ENCODE data around the gene FCRL4.
"Not testable (repeated sequence)": the region's sequence is repeated elsewhere in the genome, so short reads cannot be mapped to it uniquely, and the experiment has no call there.

Gene FCRL4

GRCh38 chr1:157577420-157577819, 20.5 kb downstream of the FCRL4 start:
- no peak for DNase-seq (ENCODE audit: low spot score in 2 of 2)
- Mint-ChIP-seq H3K9me3 (no peaks in the 10 kb centered on the region), H3K4me1 (no peaks in the 10 kb centered on the region), H3K4me3 (no peak overlapping the region), H3K36me3 (no peaks in the 10 kb centered on the region), H3K27ac (no peak overlapping the region)
- no peak for ATAC-seq

- no peaks in the 10 kb centered on the region for H3K4me1 Mint-ChIP-seq
- no peak overlapping the region for H3K27ac Mint-ChIP-seq
- H3K4me3 Mint-ChIP-seq, result no peak overlapping the region
- DNase-seq (ENCODE audit: low spot score in 2 of 2) (no peak), ATAC-seq (no peak)
- H3K9me3 Mint-ChIP-seq, result no peaks in the 10 kb centered on the region
- no peaks in the 10 kb centered on the region for H3K36me3 Mint-ChIP-seq
These were observed 22.1 kb downstream of the FCRL4 start for GRCh38 chr1:157575744-157576143.

- Mint-ChIP-seq H3K9me3 (no peaks in the 10 kb centered on the region), H3K36me3 (no peaks in the 10 kb centered on the region), H3K27ac (no peak overlapping the region), H3K4me3 (no peak overlapping the region), H3K4me1 (no peaks in the 10 kb centered on the region)
- DNase-seq (ENCODE audit: low spot score in 2 of 2), result no peak
- ATAC-seq, result no peak
These were observed 23.0 kb downstream of the FCRL4 start for GRCh38 chr1:157574836-157575235.

- Mint-ChIP-seq H3K4me1 (no peaks in the 10 kb centered on the region), H3K4me3 (no peak overlapping the region), H3K27ac (no peak overlapping the region), H3K36me3 (no peaks in the 10 kb centered on the region), H3K9me3 (no peaks in the 10 kb centered on the region)
- ATAC-seq (no peak), DNase-seq (ENCODE audit: low spot score in 2 of 2) (no peak)
These were observed 31.2 kb downstream of the FCRL4 start for GRCh38 chr1:157566484-157567300.

GRCh38 chr1:157562515-157562914, 35.4 kb downstream of the FCRL4 start:
- H3K36me3 Mint-ChIP-seq, result no peaks in the 10 kb centered on the region
- H3K4me3 Mint-ChIP-seq, result no peak overlapping the region
- no peak for DNase-seq (ENCODE audit: low spot score in 2 of 2)
- H3K4me1 Mint-ChIP-seq, result no peaks in the 10 kb centered on the region
- no peaks in the 10 kb centered on the region for H3K9me3 Mint-ChIP-seq
- ATAC-seq, result no peak
- peak overlapping the region; percentile 11 for H3K27ac Mint-ChIP-seq

GRCh38 chr1:157558119-157558518, 39.8 kb downstream of the FCRL4 start:
- Mint-ChIP-seq H3K4me1 (no peaks in the 10 kb centered on the region), H3K9me3 (no peaks in the 10 kb centered on the region), H3K27ac (no peak overlapping the region), H3K4me3 (no peak overlapping the region), H3K36me3 (no peaks in the 10 kb centered on the region)
- ATAC-seq (no peak), DNase-seq (ENCODE audit: low spot score in 2 of 2) (no peak)

GRCh38 chr1:157551694-157552693, 45.9 kb downstream of the FCRL4 start, which contains the start of gene FCRL5:
TSS of gene FCRL5 (minus strand) at chr1:157552515. CDS start at chr1:157552362, 153 bp downstream.
- Mint-ChIP-seq H3K36me3 (no peaks in the 10 kb centered on the region), H3K27ac (no peak within 1 kb of the TSS), H3K9me3 (no peaks in the 10 kb centered on the region), H3K4me3 (no peak within 1 kb of the TSS), H3K4me1 (no peaks in the 10 kb centered on the region)
- DNase-seq (ENCODE audit: low spot score in 2 of 2), result no peak
- ATAC-seq, result no peak

GRCh38 chr1:157548081-157548480, 49.8 kb downstream of the FCRL4 start:
- DNase-seq (ENCODE audit: low spot score in 2 of 2); H3K36me3 Mint-ChIP-seq: not testable (repeated sequence)

GRCh38 chr1:157542676-157543075, 55.2 kb downstream of the FCRL4 start:
- no peak for DNase-seq (ENCODE audit: low spot score in 2 of 2)
- Mint-ChIP-seq H3K9me3 (no peaks in the 10 kb centered on the region), H3K36me3 (no peaks in the 10 kb centered on the region), H3K4me3 (no peak overlapping the region), H3K27ac (no peak overlapping the region), H3K4me1 (no peaks in the 10 kb centered on the region)
- ATAC-seq, result no peak

More at GRCh38 chr1:157548081-157548480, 49.8 kb downstream of the FCRL4 start:
- H3K27ac Mint-ChIP-seq, H3K9me3 Mint-ChIP-seq, H3K4me1 Mint-ChIP-seq, H3K4me3 Mint-ChIP-seq, ATAC-seq: not testable (repeated sequence)

GRCh38 chr1:157540852-157541251, 57.0 kb downstream of the FCRL4 start:
- H3K4me1 Mint-ChIP-seq, result no peaks in the 10 kb centered on the region
- ATAC-seq (no peak), DNase-seq (ENCODE audit: low spot score in 2 of 2) (no peak)
- H3K36me3 Mint-ChIP-seq, result no peaks in the 10 kb centered on the region
- H3K4me3 Mint-ChIP-seq, result no peak overlapping the region
- no peaks in the 10 kb centered on the region for H3K9me3 Mint-ChIP-seq
- no peak overlapping the region for H3K27ac Mint-ChIP-seq

GRCh38 chr1:157540160-157540748, 57.6 kb downstream of the FCRL4 start:
- no peaks in the 10 kb centered on the region for H3K9me3 Mint-ChIP-seq
- ATAC-seq (no peak), DNase-seq (ENCODE audit: low spot score in 2 of 2) (no peak)
- no peak overlapping the region for H3K27ac Mint-ChIP-seq
- no peaks in the 10 kb centered on the region for H3K36me3 Mint-ChIP-seq
- H3K4me1 Mint-ChIP-seq, result no peaks in the 10 kb centered on the region
- no peak overlapping the region for H3K4me3 Mint-ChIP-seq

GRCh38 chr1:157539568-157539967, 58.3 kb downstream of the FCRL4 start:
- no peak overlapping the region for H3K27ac Mint-ChIP-seq

GRCh38 chr1:157532569-157532968, 65.3 kb downstream of the FCRL4 start:
- Mint-ChIP-seq H3K4me1 (no peaks in the 10 kb centered on the region), H3K4me3 (no peak overlapping the region), H3K27ac (no peak overlapping the region), H3K36me3 (no peaks in the 10 kb centered on the region), H3K9me3 (no peaks in the 10 kb centered on the region)
- no peak for DNase-seq (ENCODE audit: low spot score in 2 of 2)
- no peak for ATAC-seq

More at GRCh38 chr1:157539568-157539967, 58.3 kb downstream of the FCRL4 start:
- ATAC-seq, result no peak
- H3K36me3 Mint-ChIP-seq, result no peaks in the 10 kb centered on the region
- no peak for DNase-seq (ENCODE audit: low spot score in 2 of 2)
- H3K4me3 Mint-ChIP-seq, result no peak overlapping the region
- H3K4me1 Mint-ChIP-seq, result no peaks in the 10 kb centered on the region
- H3K9me3 Mint-ChIP-seq, result no peaks in the 10 kb centered on the region

GRCh38 chr1:157523774-157524493, 74.0 kb downstream of the FCRL4 start:
- H3K27ac Mint-ChIP-seq, result no peak overlapping the region
- ATAC-seq (peak; percentile 31), DNase-seq (ENCODE audit: low spot score in 2 of 2) (no peak)
- no peak overlapping the region for H3K4me3 Mint-ChIP-seq
- H3K36me3 Mint-ChIP-seq, result no peaks in the 10 kb centered on the region
- no peaks in the 10 kb centered on the region for H3K9me3 Mint-ChIP-seq
- H3K4me1 Mint-ChIP-seq, result no peaks in the 10 kb centered on the region
